Upper lobe of left lung (tissue), 6 donors: Measurements from ENCODE around the gene LAMB2. TPM values are rescaled to one million over a fixed set of nuclear protein-coding genes. Genes with fewer than 3 reads are reported as not detected.

ENCODE experiments used
- ATAC-seq, 2 donors: fragments of 200-7000 bp; cut with Tn5 transposase; one replicate each; pipeline ENCODE4 v1.9.1; 2022; ENCODE audit warnings: mild to moderate bottlenecking in 2 of 2, moderate library complexity in 2 of 2; ENCODE audit not compliant: low FRiP score in 2 of 2
- DNase-seq, 2 donors: peaks; one replicate each; pipeline ENCODE4 v3.0.0-alpha.2; 2019 to 2020
- H3K27ac ChIP-seq, 4 donors: fragments of 200-600 bp; sonication (generic); one replicate each; pipeline ENCODE4 v1.5.1; 2016 to 2019
- H3K27me3 ChIP-seq, 4 donors: fragments of 200-600 bp; sonication (generic); one replicate each; pipeline ENCODE4 v1.5.1; 2017 to 2019
- H3K36me3 ChIP-seq, 4 donors: fragments of 200-600 bp; sonication (generic); one replicate each; pipeline ENCODE4 v1.5.1; 2016 to 2019
- H3K4me1 ChIP-seq, 4 donors: fragments of 200-600 bp; sonication (generic); one replicate each; pipeline ENCODE4 v1.5.1; 2018 to 2019
- H3K4me3 ChIP-seq, 4 donors: fragments of 200-600 bp; sonication (generic); one replicate each; pipeline ENCODE4 v1.5.1; 2017 to 2019; ENCODE audit warnings: mild to moderate bottlenecking in 2 of 4, moderate library complexity in 1 of 4
- H3K9me3 ChIP-seq, 4 donors: fragments of 200-600 bp; sonication (generic); one replicate each; pipeline ENCODE4 v1.5.1; 2018 to 2019
- CTCF ChIP-seq, 6 experiments: fragments of 450-650 bp in 4 of 6; fragments of 200-600 bp in 2 of 6; sonication (generic) in 2 of 6; IDR thresholded peaks; one replicate each; pipeline ENCODE4 v1.5.1; 2016 to 2019; ENCODE audit warnings: antibody characterized with exemption in 6 of 6
- EP300 ChIP-seq, 4 donors: sonication (generic); formaldehyde crosslinking; IDR thresholded peaks; one replicate each; pipeline ENCODE4 v1.5.1; 2017; ENCODE audit warnings: antibody characterized with exemption in 4 of 4, control low read depth in 2 of 4
- POLR2A ChIP-seq, 4 donors: fragments of 450-650 bp; IDR thresholded peaks; one replicate each; pipeline ENCODE4 v1.5.1; 2016 to 2017; ENCODE audit warnings: antibody characterized with exemption in 4 of 4, mild to moderate bottlenecking in 2 of 4
- POLR2AphosphoS5 ChIP-seq, 2 donors: sonication (generic); formaldehyde crosslinking; IDR thresholded peaks; one replicate each; pipeline ENCODE4 v1.5.1; 2017; ENCODE audit warnings: antibody characterized with exemption in 2 of 2
- WGBS, 2 donors: methylation state at CpG; one replicate each; pipeline ENCODE4 v1.1.5; 2017 to 2018; 5-methylcytosine and 5-hydroxymethylcytosine counted together
- total RNA-seq, 6 donors: library from RNA; depleted of rRNA in 4 of 6; stranded (reverse); fragments of >200 nt in 4 of 6; gene quantifications; one replicate each; pipeline versions ENCODE4 v1.1.0 to v1.2.1, GENCODE V29; 2016 to 2021
- donor health status: DM: no; HTN: no; CAD: no; lungs with moderate emphysema.
- donor health status: DM: no; HTN: yes; CAD: no; lungs with severe emphysema.

LAMB2 gene
- total RNA-seq, 6 donors from 2014 or later, result 349 to 904 (median 555) TPM

GRCh38 chr3:49158103-49158709 lies 25.4 kb upstream of the LAMB2 start:
- TF ChIP-seq POLR2A (IDR thresholded peaks at IDR 0.05) (no peak), CTCF (IDR thresholded peaks at IDR 0.05) (peak in 4 of 6 experiments; percentile 20 to 49 (median 30))
- H3K4me1 ChIP-seq, result peaks cover 0 to 6% (median 0%) of the 10 kb centered on the region in 4 donors
- H3K27me3 ChIP-seq, result no peaks in the 10 kb centered on the region
- WGBS, 2 donors, result 63 to 67% methylated on average over 5 of the region's 5 CpGs
- peak in 1 of 2 donors; percentile 50 for DNase-seq
- H3K4me3 ChIP-seq, result no peak overlapping the region
- H3K9me3 ChIP-seq, result no peaks in the 10 kb centered on the region
- no peak overlapping the region for H3K27ac ChIP-seq
- ATAC-seq, result peak in 1 of 2 donors; percentile 32
- peaks cover 3 to 19% (median 6%) of the 10 kb centered on the region in 4 donors for H3K36me3 ChIP-seq

GRCh38 chr3:49157289-49157688 lies 24.4 kb upstream of the LAMB2 start:
- DNase-seq (no peak), ATAC-seq (no peak)
- no peak for TF ChIP-seq EP300 (IDR thresholded peaks at IDR 0.05)
- no peak for TF ChIP-seq POLR2A (IDR thresholded peaks at IDR 0.05)
- peaks cover 0 to 10% (median 0%) of the 10 kb centered on the region in 4 donors for H3K36me3 ChIP-seq
- no peaks in the 10 kb centered on the region for H3K9me3 ChIP-seq
- no peaks in the 10 kb centered on the region for H3K4me1 ChIP-seq
- no peaks in the 10 kb centered on the region for H3K27me3 ChIP-seq
- WGBS, 2 donors, result 64 to 83% methylated on average over 1 of the region's 1 CpG
- no peak overlapping the region for H3K4me3 ChIP-seq
- H3K27ac ChIP-seq, result no peak overlapping the region

GRCh38 chr3:49153349-49153912 lies 20.6 kb upstream of the LAMB2 start:
- Histone ChIP-seq H3K27me3 (no peaks in the 10 kb centered on the region), H3K4me3 (no peak overlapping the region), H3K4me1 (no peaks in the 10 kb centered on the region), H3K36me3 (no peaks in the 10 kb centered on the region), H3K27ac (no peak overlapping the region), H3K9me3 (no peaks in the 10 kb centered on the region)
- TF ChIP-seq POLR2AphosphoS5 (IDR thresholded peaks at IDR 0.05) (no peak), POLR2A (IDR thresholded peaks at IDR 0.05) (no peak), EP300 (IDR thresholded peaks at IDR 0.05) (no peak), CTCF (IDR thresholded peaks at IDR 0.05) (no peak)
- ATAC-seq (no peak), DNase-seq (no peak)
- WGBS, 2 donors, result 78 to 87% methylated on average over 3 of the region's 3 CpGs

GRCh38 chr3:49151610-49152009 lies 18.8 kb upstream of the LAMB2 start:
- ATAC-seq, result no peak
- no peaks in the 10 kb centered on the region for H3K36me3 ChIP-seq

GRCh38 chr3:49148159-49148558 lies 15.3 kb upstream of the LAMB2 start:
- H3K4me1 ChIP-seq, result no peaks in the 10 kb centered on the region
- H3K27me3 ChIP-seq, result no peaks in the 10 kb centered on the region
- no peak for ATAC-seq
- no peak for DNase-seq
- H3K36me3 ChIP-seq, result no peaks in the 10 kb centered on the region
- H3K4me3 ChIP-seq, result no peak overlapping the region
- TF ChIP-seq EP300 (IDR thresholded peaks at IDR 0.05), result no peak
- no peak for TF ChIP-seq POLR2A (IDR thresholded peaks at IDR 0.05)
- no peak for TF ChIP-seq CTCF (IDR thresholded peaks at IDR 0.05)
- no peak for TF ChIP-seq POLR2AphosphoS5 (IDR thresholded peaks at IDR 0.05)
- H3K27ac ChIP-seq, result no peak overlapping the region
- 71 to 74% methylated on average over 5 of the region's 5 CpGs for WGBS, 2 donors
- H3K9me3 ChIP-seq, result no peaks in the 10 kb centered on the region

More at GRCh38 chr3:49151610-49152009, 18.8 kb upstream of the LAMB2 start:
- no peak for DNase-seq
- WGBS, 2 donors, result 87 to 100% methylated on average over 2 of the region's 2 CpGs
- Histone ChIP-seq H3K4me3 (no peak overlapping the region), H3K9me3 (no peaks in the 10 kb centered on the region), H3K27ac (no peak overlapping the region), H3K27me3 (no peaks in the 10 kb centered on the region), H3K4me1 (no peaks in the 10 kb centered on the region)
- TF ChIP-seq EP300 (IDR thresholded peaks at IDR 0.05) (no peak), POLR2AphosphoS5 (IDR thresholded peaks at IDR 0.05) (no peak), CTCF (IDR thresholded peaks at IDR 0.05) (no peak), POLR2A (IDR thresholded peaks at IDR 0.05) (no peak)
